Astrocyte (in vitro differentiated cells and primary cell): ENCODE data around the gene VSNL1. TPM values are rescaled to one million over a fixed set of nuclear protein-coding genes. Genes with fewer than 3 reads are reported as not detected.
A peak's percentile ranks its signal among the peaks of the same experiment; 100 is the strongest.

ENCODE experiments used
- DNase-seq: peaks from one replicate; pipeline ENCODE4 v3.0.0-alpha.2; 2010; ENCODE audit warnings: low read depth
- FAIRE-seq: peaks from 2 replicates; lab custom pipeline; 2011; peaks lifted over from hg19 to GRCh38; lab: Jason Lieb, UNC
- H2AFZ ChIP-seq: 2 replicates; pipeline ENCODE4 v1.6.0; 2012; ENCODE audit warnings: low read depth, low read length, inconsistent platforms
- H3K27ac ChIP-seq: 2 replicates; pipeline ENCODE4 v1.5.1; 2011; ENCODE audit warnings: low read depth, low read length, inconsistent platforms
- H3K27me3 ChIP-seq: 2 replicates; pipeline ENCODE4 v1.6.0; 2011; ENCODE audit warnings: low read length, inconsistent platforms; ENCODE audit not compliant: insufficient read depth
- H3K36me3 ChIP-seq: 2 replicates; pipeline ENCODE4 v1.5.1; 2011; ENCODE audit warnings: low read length, inconsistent platforms; ENCODE audit not compliant: insufficient read depth
- H3K4me1 ChIP-seq: 2 replicates; pipeline ENCODE4 v1.5.1; 2011; ENCODE audit warnings: low read length, inconsistent platforms; ENCODE audit not compliant: insufficient read depth
- H3K4me2 ChIP-seq: 2 replicates; pipeline ENCODE4 v1.6.0; 2012; ENCODE audit warnings: low read length, inconsistent platforms
- H3K4me3 ChIP-seq: 2 replicates; pipeline ENCODE4 v1.5.1; 2011; ENCODE audit warnings: low read depth, mild to moderate bottlenecking, low read length, inconsistent platforms; ENCODE audit not compliant: insufficient read depth
- H3K79me2 ChIP-seq: 2 replicates; pipeline ENCODE4 v1.6.0; 2012; ENCODE audit warnings: mild to moderate bottlenecking, low read length, inconsistent platforms; ENCODE audit not compliant: insufficient read depth
- H3K9ac ChIP-seq: 2 replicates; pipeline ENCODE4 v1.6.0; 2012; ENCODE audit warnings: mild to moderate bottlenecking, low read length, inconsistent platforms
- H3K9me3 ChIP-seq: 2 replicates; pipeline ENCODE4 v1.5.1; 2012; ENCODE audit warnings: low read depth, mild to moderate bottlenecking, low read length, inconsistent platforms; ENCODE audit not compliant: insufficient read depth
- H4K20me1 ChIP-seq: 2 replicates; pipeline ENCODE4 v1.6.0; 2012; ENCODE audit warnings: low read length, inconsistent platforms; ENCODE audit not compliant: insufficient read depth
- H3K27ac Mint-ChIP-seq: one replicate; pipeline ENCODE4 v1.8.0; 2021; ENCODE audit warnings: mild to moderate bottlenecking, mixed read lengths; ENCODE audit not compliant: unreplicated experiment
- H3K27me3 Mint-ChIP-seq: one replicate; pipeline ENCODE4 v1.8.0; 2021; ENCODE audit warnings: low read depth, mixed read lengths; ENCODE audit not compliant: unreplicated experiment
- H3K36me3 Mint-ChIP-seq: one replicate; pipeline ENCODE4 v1.8.0; 2021; ENCODE audit warnings: low read depth, mixed read lengths; ENCODE audit not compliant: unreplicated experiment
- H3K4me1 Mint-ChIP-seq: one replicate; pipeline ENCODE4 v1.8.0; 2021; ENCODE audit warnings: low read depth, mixed read lengths; ENCODE audit not compliant: unreplicated experiment
- H3K4me3 Mint-ChIP-seq: one replicate; pipeline ENCODE4 v1.8.0; 2021; ENCODE audit warnings: mild to moderate bottlenecking, moderate library complexity, mixed read lengths; ENCODE audit not compliant: unreplicated experiment
- H3K9me3 Mint-ChIP-seq: one replicate; pipeline ENCODE4 v1.8.0; 2021; ENCODE audit warnings: mild to moderate bottlenecking, mixed read lengths; ENCODE audit not compliant: unreplicated experiment
- CTCF ChIP-seq: IDR thresholded peaks from 2 replicates; pipeline ENCODE4 v1.5.1; 2011; ENCODE audit warnings: low read depth, mild to moderate bottlenecking, inconsistent platforms, low read length, moderate library complexity; ENCODE audit not compliant: insufficient read depth
- EZH2 ChIP-seq: IDR thresholded peaks from 2 replicates; pipeline ENCODE4 v1.6.1; 2012; ENCODE audit warnings: mild to moderate bottlenecking, low read length, inconsistent platforms; ENCODE audit not compliant: insufficient read depth
- total RNA-seq: library from RNA; stranded (reverse); gene quantifications from 2 replicates; pipeline ENCODE4 v1.2.1, GENCODE V29; 2021

Gene VSNL1
- total RNA-seq, 1 donor from 2014 or later: 0.61 TPM

GRCh38 chr2:17571681-17572080 is 31.2 kb downstream of the VSNL1 start:
- Histone ChIP-seq H3K4me3 (no peak overlapping the region), H3K9me3 (no peaks in the 10 kb centered on the region), H3K36me3 (no peaks in the 10 kb centered on the region), H3K9ac (no peak overlapping the region), H3K27me3 (no peaks in the 10 kb centered on the region), H3K79me2 (no peaks in the 10 kb centered on the region), H3K4me1 (peaks cover 2% of the 10 kb centered on the region), H3K27ac (no peak overlapping the region), H4K20me1 (no peaks in the 10 kb centered on the region), H2AFZ (no peak overlapping the region), H3K4me2 (no peak overlapping the region)
- peaks cover 3% of the 10 kb centered on the region for H3K27me3 Mint-ChIP-seq
- H3K4me3 Mint-ChIP-seq: no peak overlapping the region
- TF ChIP-seq CTCF (no peak), EZH2 (no peak)
- H3K27ac Mint-ChIP-seq: no peak overlapping the region
- peak; percentile 61 for DNase-seq
- no peaks in the 10 kb centered on the region for H3K36me3 Mint-ChIP-seq
- no peak for FAIRE-seq
- H3K4me1 Mint-ChIP-seq: peaks cover 13% of the 10 kb centered on the region
- no peaks in the 10 kb centered on the region for H3K9me3 Mint-ChIP-seq

- H3K79me2 ChIP-seq: no peaks in the 10 kb centered on the region
- H3K27ac Mint-ChIP-seq: no peak overlapping the region
- peak; percentile 82 for DNase-seq
- H3K27me3 ChIP-seq: no peaks in the 10 kb centered on the region
- no peak overlapping the region for H3K4me2 ChIP-seq
- H3K36me3 ChIP-seq: no peaks in the 10 kb centered on the region
- H3K27me3 Mint-ChIP-seq: peaks cover 3% of the 10 kb centered on the region
- no peak for FAIRE-seq
- no peaks in the 10 kb centered on the region for H3K9me3 ChIP-seq
- H3K9ac ChIP-seq: no peak overlapping the region
- H3K4me3 ChIP-seq: no peak overlapping the region
- no peak overlapping the region for H3K27ac ChIP-seq
- TF ChIP-seq CTCF: peak; percentile 24
- TF ChIP-seq EZH2: no peak
- peaks cover 2% of the 10 kb centered on the region for H3K4me1 ChIP-seq
- peaks cover 13% of the 10 kb centered on the region for H3K4me1 Mint-ChIP-seq
- no peaks in the 10 kb centered on the region for H3K9me3 Mint-ChIP-seq
- no peak overlapping the region for H3K4me3 Mint-ChIP-seq
- H3K36me3 Mint-ChIP-seq: no peaks in the 10 kb centered on the region
- H4K20me1 ChIP-seq: no peaks in the 10 kb centered on the region
- H2AFZ ChIP-seq: no peak overlapping the region
Measured at GRCh38 chr2:17573085-17573803, 32.7 kb downstream of the VSNL1 start.

- H3K4me2 ChIP-seq: no peak overlapping the region
Measured at GRCh38 chr2:17573804-17574175, 33.3 kb downstream of the VSNL1 start.

More at GRCh38 chr2:17573804-17574175, 33.3 kb downstream of the VSNL1 start:
- Histone ChIP-seq H3K4me1 (peaks cover 2% of the 10 kb centered on the region), H4K20me1 (no peaks in the 10 kb centered on the region), H3K4me3 (no peak overlapping the region), H2AFZ (no peak overlapping the region), H3K9me3 (no peaks in the 10 kb centered on the region), H3K36me3 (no peaks in the 10 kb centered on the region), H3K79me2 (no peaks in the 10 kb centered on the region), H3K27ac (no peak overlapping the region), H3K27me3 (no peaks in the 10 kb centered on the region), H3K9ac (no peak overlapping the region)
- Mint-ChIP-seq H3K27me3 (peaks cover 3% of the 10 kb centered on the region), H3K36me3 (no peaks in the 10 kb centered on the region), H3K27ac (no peak overlapping the region), H3K4me1 (peaks cover 13% of the 10 kb centered on the region), H3K9me3 (no peaks in the 10 kb centered on the region), H3K4me3 (no peak overlapping the region)
- TF ChIP-seq CTCF (no peak), EZH2 (no peak)
- DNase-seq (peak; percentile 59), FAIRE-seq (no peak)
